ENCODE results near the gene CXCL17. TPM values are rescaled to one million over a fixed set of nuclear protein-coding genes. Genes with fewer than 3 reads are reported as not detected.

Gene CXCL17
- total RNA-seq, 1 donor from 2014 or later = not detected

- no peak for DNase-seq (ENCODE audit: low read depth)
These were observed 42.3 kb downstream of the CXCL17 start for GRCh38 chr19:42400404-42400803.

GRCh38 chr19:42397263-42398166 is 45.2 kb downstream of the CXCL17 start:
- DNase-seq (ENCODE audit: low read depth) = no peak

- DNase-seq (ENCODE audit: low read depth) = peak; percentile 97
These were observed 46.1 kb downstream of the CXCL17 start for GRCh38 chr19:42396381-42397262.

GRCh38 chr19:42394751-42395150 is 48.0 kb downstream of the CXCL17 start:
- peak; percentile 37 for DNase-seq (ENCODE audit: low read depth)

GRCh38 chr19:42392165-42392564 is 50.6 kb downstream of the CXCL17 start:
- no peak for DNase-seq (ENCODE audit: low read depth)

- DNase-seq (ENCODE audit: low read depth) = no peak
These were observed 52.8 kb downstream of the CXCL17 start, which contains the start of gene CNFN for GRCh38 chr19:42389899-42390298. Gene CNFN, minus strand, starts transcription at chr19:42390297. Its CDS starts 1,260 bp downstream, at chr19:42389037.

GRCh38 chr19:42388851-42389489 is 53.8 kb downstream of the CXCL17 start:
- DNase-seq (ENCODE audit: low read depth) = no peak

GRCh38 chr19:42386974-42387707 is 55.6 kb downstream of the CXCL17 start:
- DNase-seq (ENCODE audit: low read depth) = peak; percentile 37

- no peak for DNase-seq (ENCODE audit: low read depth)
These were observed 62.6 kb downstream of the CXCL17 start for GRCh38 chr19:42380155-42380554.

Other genes with a start within 250 kb of the CXCL17 start
- 17.9 and 25.2 TPM in 2 replicates for gene DEDD2, start 225.3 kb downstream of the CXCL17 start, total RNA-seq
- gene ZNF526, start 222.6 kb downstream of the CXCL17 start, total RNA-seq = 7.1 and 11.4 TPM in 2 replicates
- gene GSK3A, start 200.3 kb downstream of the CXCL17 start, total RNA-seq = 12.9 and 44.8 TPM in 2 replicates
- gene ERF, start 187.8 kb downstream of the CXCL17 start, total RNA-seq = 15.5 and 23.2 TPM in 2 replicates
- gene CIC, start 173.7 kb downstream of the CXCL17 start, total RNA-seq = 9.0 and 67.9 TPM in 2 replicates
- gene PRR19, start 140.8 kb downstream of the CXCL17 start, total RNA-seq = 0.65 TPM in 1 of 2 replicates, not detected in the other
- gene PAFAH1B3, start 140.3 kb downstream of the CXCL17 start, total RNA-seq = 45.9 and 75.4 TPM in 2 replicates
- not detected in 2 replicates for gene TMEM145, start 129.6 kb downstream of the CXCL17 start, total RNA-seq
- 12.5 and 113 TPM in 2 replicates for gene MEGF8, start 117.3 kb downstream of the CXCL17 start, total RNA-seq
- gene CNFN, start 52.6 kb downstream of the CXCL17 start, total RNA-seq = not detected in 2 replicates
- 1.2 and 1.4 TPM in 2 replicates for gene LIPE, start 15.6 kb downstream of the CXCL17 start, total RNA-seq
- gene CEACAM1, start 85.5 kb upstream of the CXCL17 start, total RNA-seq = 0.30 and 0.69 TPM in 2 replicates
- gene CEACAM8, start 152.0 kb upstream of the CXCL17 start, total RNA-seq = not detected in 2 replicates